NCI-H2171 treated with DMSO at 0.1 percent for 48 hours (cell line): ENCODE data around the gene ZNF658.
"Not testable (repeated sequence)": the region's sequence is repeated elsewhere in the genome, so short reads cannot be mapped to it uniquely, and the experiment has no call there.

ENCODE experiments used
- DNase-seq: peaks from one replicate; lab custom pipeline; 2025; lab: John Stamatoyannopoulos, UW

The ZNF658 gene

DNA sequence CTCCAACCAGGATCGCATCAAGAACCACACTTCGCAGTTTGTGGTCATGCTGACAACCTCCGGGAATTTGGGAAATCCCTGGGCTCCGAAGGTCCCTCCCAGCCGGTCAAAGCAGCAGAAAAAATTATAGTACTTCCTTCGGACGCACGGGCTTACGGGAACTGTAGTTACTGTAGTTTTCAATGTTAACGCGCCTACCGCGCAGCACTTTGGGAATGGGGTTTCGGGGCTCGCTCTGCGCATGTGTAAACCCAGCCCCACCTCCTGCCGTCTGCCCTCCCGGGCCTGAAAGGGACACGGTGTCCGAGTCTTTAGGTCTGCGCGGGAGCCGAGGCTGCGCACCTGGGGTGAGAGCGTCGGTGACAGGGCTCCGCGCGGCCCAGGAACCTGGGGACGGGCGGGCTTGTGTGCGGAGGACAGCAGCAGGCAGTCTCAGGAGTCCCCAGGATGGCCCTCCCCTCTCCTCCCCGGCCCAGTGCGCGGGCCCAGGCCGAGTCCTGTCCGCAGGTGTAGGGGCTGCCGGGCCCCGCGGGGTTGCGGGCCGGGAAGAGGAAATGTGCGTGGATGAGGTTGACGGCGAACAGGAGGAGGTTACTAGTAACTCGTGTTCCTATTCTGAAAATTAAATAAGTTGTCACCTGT lies at the start of gene ZNF658:
TSS of gene ZNF658 (plus strand) at position 236 of the 642 bp plus-strand sequence. CDS start 2,837 bp downstream, outside the sequence.
- DNase-seq, result not testable (repeated sequence)

DNA sequence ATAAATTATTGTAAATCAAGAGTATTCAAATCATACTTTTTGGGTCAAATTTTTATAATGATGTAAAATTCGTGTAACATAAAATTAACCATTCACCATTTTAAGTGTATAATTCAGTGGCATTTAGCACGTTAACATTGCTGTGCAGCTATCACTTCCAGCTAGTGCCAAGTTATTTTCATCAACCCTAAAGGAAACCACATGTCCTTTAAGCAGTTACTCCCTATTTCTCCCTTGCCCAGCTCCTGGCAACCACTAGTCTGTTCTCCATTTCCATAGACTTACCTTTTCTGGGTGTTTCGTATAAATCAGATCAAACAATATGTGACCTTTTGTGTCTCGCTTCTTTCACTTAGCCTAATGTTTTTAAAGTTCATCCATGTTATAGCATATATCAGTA lies 38.8 kb upstream of the ZNF658 start:
- not testable (repeated sequence) for DNase-seq

- DNase-seq, result not testable (repeated sequence)
Measured at GRCh38 chr9:66868660-66869059, 31.9 kb upstream of the ZNF658 start.

- DNase-seq, result not testable (repeated sequence)
Measured at GRCh38 chr9:66880605-66881004, 19.9 kb upstream of the ZNF658 start.

GRCh38 chr9:66881847-66882246 lies 18.7 kb upstream of the ZNF658 start:
- DNase-seq, result not testable (repeated sequence)

- not testable (repeated sequence) for DNase-seq
Measured at GRCh38 chr9:66890334-66890733, 10.2 kb upstream of the ZNF658 start.

GRCh38 chr9:66901141-66901540 lies 616 bp downstream of the ZNF658 start:
- not testable (repeated sequence) for DNase-seq

GRCh38 chr9:66909560-66909959 lies 9.0 kb downstream of the ZNF658 start:
- not testable (repeated sequence) for DNase-seq

- DNase-seq, result not testable (repeated sequence)
Measured at GRCh38 chr9:66920072-66920471, 19.5 kb downstream of the ZNF658 start.

DNA sequence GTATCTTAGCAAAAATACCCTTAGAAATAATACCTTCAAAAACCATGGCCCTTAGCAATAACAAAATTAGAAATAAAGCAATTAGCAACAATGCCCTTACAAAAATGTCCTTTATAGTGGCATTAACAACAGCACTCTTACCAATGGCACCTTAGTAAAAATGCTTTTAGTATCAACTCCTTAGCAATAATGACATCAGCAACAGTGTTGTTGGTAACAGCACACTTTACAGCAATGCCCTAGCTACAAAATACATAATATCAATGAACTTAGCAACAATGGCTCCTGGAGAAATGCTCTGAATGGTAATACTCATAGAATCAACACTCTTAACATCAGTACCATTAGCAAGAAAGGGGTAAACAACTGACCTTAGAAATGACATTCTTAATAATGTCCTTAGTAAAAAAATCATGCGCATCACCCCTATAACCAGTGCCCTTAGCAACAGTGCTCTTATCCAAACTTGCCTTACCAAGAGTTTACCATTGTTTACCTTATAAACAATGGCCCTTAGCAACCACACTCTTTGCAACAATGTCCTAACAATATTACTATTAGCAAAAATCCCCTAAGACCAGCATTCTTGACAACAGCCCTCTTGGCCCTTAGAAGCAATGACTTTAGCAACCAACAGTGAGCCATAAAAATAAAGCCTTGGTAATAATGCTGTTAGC lies 35.8 kb downstream of the ZNF658 start:
- not testable (repeated sequence) for DNase-seq

- DNase-seq, result not testable (repeated sequence)
Measured at GRCh38 chr9:66937662-66938061, 37.1 kb downstream of the ZNF658 start.

DNA sequence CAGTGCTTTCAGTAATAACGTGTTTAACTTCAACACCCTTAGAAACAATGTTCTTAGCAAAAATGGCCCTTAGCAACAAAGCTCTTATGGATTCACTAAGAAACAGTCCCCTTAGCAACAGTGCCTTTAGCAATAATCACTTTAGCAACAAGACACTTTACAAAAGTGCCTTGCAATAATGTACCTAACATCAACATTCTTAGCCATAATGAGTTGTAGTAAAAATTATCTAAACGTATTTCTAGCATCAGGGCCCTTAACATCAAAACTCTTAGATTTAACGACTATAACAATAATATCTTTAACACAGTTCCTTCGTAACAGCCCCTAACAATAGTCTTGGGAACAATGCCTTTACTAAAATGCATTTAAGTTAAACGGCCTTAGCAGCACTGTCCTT lies 37.8 kb downstream of the ZNF658 start:
- DNase-seq, result not testable (repeated sequence)

DNA sequence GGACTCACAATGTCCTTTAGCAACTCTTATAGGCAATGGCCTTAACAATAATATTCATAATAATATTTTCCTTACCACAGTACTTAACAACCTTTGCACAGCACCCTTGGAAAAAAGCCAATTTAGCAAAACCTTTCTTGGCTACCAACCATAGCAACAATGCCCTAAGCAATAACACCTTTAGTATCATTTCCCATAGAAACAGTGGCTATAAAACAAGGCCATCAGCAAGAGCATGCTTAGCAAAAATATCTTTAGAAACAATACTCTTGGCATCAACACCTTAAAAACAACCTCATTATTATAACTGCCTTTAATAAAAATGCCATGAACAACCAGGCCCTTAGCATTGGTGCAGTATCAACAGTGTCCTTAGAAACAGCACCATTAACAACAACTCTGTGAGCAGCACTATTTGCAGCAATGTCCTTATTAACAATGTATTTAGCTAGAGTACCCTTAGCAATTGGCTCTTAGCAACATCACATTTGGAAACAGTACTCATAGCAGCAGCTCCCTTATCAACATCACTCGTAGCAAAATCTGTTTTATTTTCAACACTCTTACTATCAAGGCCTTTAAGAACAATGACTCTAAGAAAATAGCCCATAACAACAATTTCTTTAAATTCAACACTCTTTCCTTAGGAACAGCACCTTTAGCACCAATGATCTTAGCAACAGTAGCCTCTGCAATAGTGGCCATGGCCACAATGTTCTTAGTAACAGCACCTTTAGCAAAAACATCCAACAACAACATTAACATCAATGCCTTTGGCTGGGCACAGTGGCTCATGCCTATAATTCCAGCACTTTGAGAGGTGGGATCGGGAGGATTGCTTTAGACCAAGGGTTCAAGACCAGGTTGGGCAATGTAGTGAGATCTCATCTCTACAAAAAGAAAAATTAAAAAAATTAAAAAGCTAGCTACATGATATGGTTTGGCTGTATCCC lies 39.6 kb downstream of the ZNF658 start:
- DNase-seq, result not testable (repeated sequence)

GRCh38 chr9:66942400-66943155 lies 42.1 kb downstream of the ZNF658 start:
- DNase-seq, result not testable (repeated sequence)

- not testable (repeated sequence) for DNase-seq
Measured at GRCh38 chr9:66952576-66952975, 52.1 kb downstream of the ZNF658 start.
